Lower leg skin (tissue), 3 donors: Measurements from ENCODE around the gene MGMT.

ENCODE experiments used
- POLR2A ChIP-seq, 2 donors: fragments of 450-650 bp; IDR thresholded peaks; one replicate each; pipeline ENCODE4 v1.6.1; 2016 to 2017; ENCODE audit warnings: antibody characterized with exemption in 2 of 2, mild to moderate bottlenecking in 1 of 2, moderate library complexity in 1 of 2
- TF ChIP-seq, protein P1 (sequence below), 3 donors: fragments of 450-650 bp; IDR thresholded peaks; one replicate each; pipeline ENCODE4 v1.5.1; 2016; ENCODE audit warnings: antibody characterized with exemption in 3 of 3, mild to moderate bottlenecking in 3 of 3, moderate library complexity in 2 of 3

GRCh38 chr10:129755158-129755591, 288.1 kb downstream of the MGMT start:
- TF ChIP-seq, protein P1, sequence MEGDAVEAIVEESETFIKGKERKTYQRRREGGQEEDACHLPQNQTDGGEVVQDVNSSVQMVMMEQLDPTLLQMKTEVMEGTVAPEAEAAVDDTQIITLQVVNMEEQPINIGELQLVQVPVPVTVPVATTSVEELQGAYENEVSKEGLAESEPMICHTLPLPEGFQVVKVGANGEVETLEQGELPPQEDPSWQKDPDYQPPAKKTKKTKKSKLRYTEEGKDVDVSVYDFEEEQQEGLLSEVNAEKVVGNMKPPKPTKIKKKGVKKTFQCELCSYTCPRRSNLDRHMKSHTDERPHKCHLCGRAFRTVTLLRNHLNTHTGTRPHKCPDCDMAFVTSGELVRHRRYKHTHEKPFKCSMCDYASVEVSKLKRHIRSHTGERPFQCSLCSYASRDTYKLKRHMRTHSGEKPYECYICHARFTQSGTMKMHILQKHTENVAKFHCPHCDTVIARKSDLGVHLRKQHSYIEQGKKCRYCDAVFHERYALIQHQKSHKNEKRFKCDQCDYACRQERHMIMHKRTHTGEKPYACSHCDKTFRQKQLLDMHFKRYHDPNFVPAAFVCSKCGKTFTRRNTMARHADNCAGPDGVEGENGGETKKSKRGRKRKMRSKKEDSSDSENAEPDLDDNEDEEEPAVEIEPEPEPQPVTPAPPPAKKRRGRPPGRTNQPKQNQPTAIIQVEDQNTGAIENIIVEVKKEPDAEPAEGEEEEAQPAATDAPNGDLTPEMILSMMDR (IDR thresholded peaks at IDR 0.05): no peak
- TF ChIP-seq POLR2A (IDR thresholded peaks at IDR 0.05): no peak
